Adrenal gland (tissue), 12 donors: ENCODE data around the gene TEKT3. TPM values are rescaled to one million over a fixed set of nuclear protein-coding genes. Genes with fewer than 3 reads are reported as not detected.

Source experiments
- DNase-seq, 7 donors: peaks; one replicate each; pipeline ENCODE4 v3.0.0-alpha.2; 2019 to 2020
- H3K27ac ChIP-seq, 5 donors: fragments of 200-600 bp; sonication (generic) in 4 of 5; 1 replicate in 3 of 5; 2 replicates in 2 of 5; pipeline versions ENCODE4 v1.5.1 to v1.8.0; 2016 to 2020; ENCODE audit warnings: mild to moderate bottlenecking in 1 of 5
- H3K27me3 ChIP-seq: fragments of 200-600 bp; 2 replicates; pipeline ENCODE4 v1.8.0; 2021
- H3K36me3 ChIP-seq, 2 donors: fragments of 200-600 bp; replicated peaks in 1 of 2; 1 replicate in 1 of 2; 2 replicates in 1 of 2; pipeline versions ENCODE4 v1.5.1 to v1.8.0; 2018 to 2022
- H3K4me1 ChIP-seq, 2 donors: fragments of 200-600 bp; replicated peaks in 1 of 2; 1 replicate in 1 of 2; 2 replicates in 1 of 2; pipeline versions ENCODE4 v1.5.1 to v1.8.0; 2018 to 2021
- H3K4me3 ChIP-seq, 4 donors: fragments of 200-600 bp; sonication (generic) in 3 of 4; one replicate each; pipeline ENCODE4 v1.5.1; 2016 to 2018
- H3K9me3 ChIP-seq, 3 donors: fragments of 200-600 bp; sonication (generic) in 1 of 3; replicated peaks in 1 of 3; 1 replicate in 2 of 3; 2 replicates in 1 of 3; pipeline versions ENCODE4 v1.5.1 to v1.8.0; 2016 to 2021
- POLR2A ChIP-seq, 2 donors: fragments of 450-650 bp; IDR thresholded peaks; one replicate each; pipeline ENCODE4 v1.6.1; 2017; ENCODE audit warnings: antibody characterized with exemption in 2 of 2, mild to moderate bottlenecking in 2 of 2, moderate library complexity in 1 of 2
- WGBS, 4 donors: extraction: QIAGEN DNeasy Blood & Tissue Kit in 2 of 4; methylation state at CpG; one replicate each; pipeline versions ENCODE4 v1.1.5 to v1.1.7; 2013 to 2017; 5-methylcytosine and 5-hydroxymethylcytosine counted together
- intact Hi-C, 2 donors: fragments of 100-400 bp; cut with DNase I; formaldehyde crosslinking; loops; one replicate each; pipeline versions ENCODE4 v1.14.1 to v1.15.0; 2022 to 2023
- polyA plus RNA-seq, 3 donors: library from polyadenylated mRNA; stranded (reverse); fragments of 200-250 nt in 2 of 3; fragments of 350-450 nt in 1 of 3; fragmentation: Illumina TruSeq in 1 of 3; extraction: RNeasy Lipid Tissue Mini Kit (QIAGEN cat#74804) in 1 of 3; gene quantifications; one replicate each; pipeline ENCODE4 v1.2.3, GENCODE V29; 2013 to 2014
- total RNA-seq, 9 donors: library from RNA; depleted of rRNA in 4 of 9; stranded (reverse); fragments of >200 nt in 4 of 9; fragments of 120-200 nt in 1 of 9; fragmentation: NEBNext Ultra II Directional in 1 of 9; extraction: Animal tissue kit (Norgen Biotek cat#: 25700) in 1 of 9; gene quantifications; one replicate each; pipeline versions ENCODE4 v1.1.0 to v1.2.4, GENCODE V29; 2013 to 2023
- TF ChIP-seq, protein P1 (sequence below), 6 experiments: fragments of 450-650 bp in 4 of 6; fragments of 200-600 bp in 2 of 6; sonication (generic) in 1 of 6; IDR thresholded peaks; 1 replicate in 5 of 6; 2 replicates in 1 of 6; pipeline versions ENCODE4 v1.5.1 to v1.8.0; 2016 to 2021; ENCODE audit warnings: antibody characterized with exemption in 6 of 6, mild to moderate bottlenecking in 2 of 6, moderate library complexity in 1 of 6
- donor health status: healthy with polysubstance abuse.
- donor health status: Bipolar disorder and iron deficiency.
- donor health status: DM: yes; HTN: yes; CAD: no.
- donor health status: DM: no; HTN: no; CAD: no.
- donor health status: DM: no; HTN: no; CAD: no.
- donor health status: DM: yes; HTN: yes; CAD: no.

TEKT3 gene
- total and polyA plus RNA-seq, 12 donors = 0.39 to 5.5 (median 1.2) TPM; not detected in 2

DNA sequence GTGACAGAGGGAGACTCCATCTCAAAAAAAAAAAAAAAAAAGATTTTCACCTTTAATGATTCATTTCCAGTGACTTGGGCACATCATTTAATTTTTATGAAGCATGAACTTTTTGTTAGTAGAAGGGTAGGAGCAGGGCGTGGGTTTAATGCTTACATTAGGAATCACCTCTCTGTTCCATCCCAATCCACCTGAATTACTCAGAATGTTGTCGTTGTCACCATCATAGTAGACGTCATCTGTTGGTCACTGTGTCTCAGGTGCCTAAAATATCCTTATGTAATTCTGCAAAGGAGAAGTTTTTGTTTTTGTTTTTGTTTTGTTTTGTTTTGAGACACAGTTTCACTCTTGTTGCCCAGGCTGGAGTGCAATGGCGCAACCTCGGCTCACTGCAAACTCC, 38.3 kb upstream of the TEKT3 start:
- WGBS, 4 donors = 84 to 89% (median 87%) methylated on average over 5 of the region's 5 CpGs
- H3K4me3 ChIP-seq = no peak overlapping the region
- intact Hi-C loops = no loop called here
- no peak for TF ChIP-seq POLR2A (IDR thresholded peaks at IDR 0.05)
- TF ChIP-seq, protein P1, sequence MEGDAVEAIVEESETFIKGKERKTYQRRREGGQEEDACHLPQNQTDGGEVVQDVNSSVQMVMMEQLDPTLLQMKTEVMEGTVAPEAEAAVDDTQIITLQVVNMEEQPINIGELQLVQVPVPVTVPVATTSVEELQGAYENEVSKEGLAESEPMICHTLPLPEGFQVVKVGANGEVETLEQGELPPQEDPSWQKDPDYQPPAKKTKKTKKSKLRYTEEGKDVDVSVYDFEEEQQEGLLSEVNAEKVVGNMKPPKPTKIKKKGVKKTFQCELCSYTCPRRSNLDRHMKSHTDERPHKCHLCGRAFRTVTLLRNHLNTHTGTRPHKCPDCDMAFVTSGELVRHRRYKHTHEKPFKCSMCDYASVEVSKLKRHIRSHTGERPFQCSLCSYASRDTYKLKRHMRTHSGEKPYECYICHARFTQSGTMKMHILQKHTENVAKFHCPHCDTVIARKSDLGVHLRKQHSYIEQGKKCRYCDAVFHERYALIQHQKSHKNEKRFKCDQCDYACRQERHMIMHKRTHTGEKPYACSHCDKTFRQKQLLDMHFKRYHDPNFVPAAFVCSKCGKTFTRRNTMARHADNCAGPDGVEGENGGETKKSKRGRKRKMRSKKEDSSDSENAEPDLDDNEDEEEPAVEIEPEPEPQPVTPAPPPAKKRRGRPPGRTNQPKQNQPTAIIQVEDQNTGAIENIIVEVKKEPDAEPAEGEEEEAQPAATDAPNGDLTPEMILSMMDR (IDR thresholded peaks at IDR 0.05) = no peak
- no peaks in the 10 kb centered on the region for H3K27me3 ChIP-seq
- H3K36me3 ChIP-seq = no peaks in the 10 kb centered on the region
- no peak overlapping the region for H3K27ac ChIP-seq
- H3K9me3 ChIP-seq = no peaks in the 10 kb centered on the region
- H3K4me1 ChIP-seq = peaks cover 5 to 7% of the 10 kb centered on the region in 2 donors
- DNase-seq = no peak

DNA sequence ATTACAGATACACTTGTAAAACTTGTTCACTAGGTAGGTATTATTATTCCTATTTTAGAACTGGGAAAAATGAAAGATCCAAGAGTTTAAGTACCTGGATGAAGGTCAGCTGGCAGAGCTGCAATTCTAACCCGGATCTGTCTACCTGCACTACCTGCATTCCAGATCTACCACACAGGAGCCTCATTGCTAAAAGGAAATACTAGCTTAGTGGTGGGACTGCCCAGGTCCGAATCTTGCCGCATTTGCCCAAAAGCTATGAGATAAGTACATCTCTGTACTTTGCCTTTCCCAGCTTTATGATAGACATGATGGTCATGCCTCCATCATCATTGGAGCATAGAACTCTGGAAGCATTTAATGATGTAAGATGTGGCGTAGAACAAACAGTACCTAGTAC, 36.8 kb upstream of the TEKT3 start:
- DNase-seq = no peak
- Histone ChIP-seq H3K4me3 (no peak overlapping the region), H3K4me1 (no peaks in the 10 kb centered on the region), H3K27ac (no peak overlapping the region), H3K27me3 (no peaks in the 10 kb centered on the region), H3K9me3 (no peaks in the 10 kb centered on the region), H3K36me3 (no peaks in the 10 kb centered on the region)
- intact Hi-C loops = no loop called here
- TF ChIP-seq, protein P1 (IDR thresholded peaks at IDR 0.05) = no peak
- no peak for TF ChIP-seq POLR2A (IDR thresholded peaks at IDR 0.05)
- WGBS, 4 donors = 86 to 93% (median 90%) methylated on average over 4 of the region's 4 CpGs

- WGBS, 4 donors = 57 to 70% (median 65%) methylated on average over 6 of the region's 6 CpGs
- no peaks in the 10 kb centered on the region for H3K27me3 ChIP-seq
- no peak overlapping the region for H3K27ac ChIP-seq
- H3K4me3 ChIP-seq = no peak overlapping the region
- no peaks in the 10 kb centered on the region for H3K4me1 ChIP-seq
- TF ChIP-seq POLR2A (IDR thresholded peaks at IDR 0.05) = no peak
- TF ChIP-seq, protein P1 (IDR thresholded peaks at IDR 0.05) = no peak
- intact Hi-C loops = no loop called here
- DNase-seq = no peak
- H3K9me3 ChIP-seq = no peaks in the 10 kb centered on the region
- no peaks in the 10 kb centered on the region for H3K36me3 ChIP-seq
Observed at GRCh38 chr17:15377616-15378015, 36.2 kb upstream of the TEKT3 start.

GRCh38 chr17:15377200-15377599, 35.8 kb upstream of the TEKT3 start:
- H3K4me1 ChIP-seq = no peaks in the 10 kb centered on the region
- no peaks in the 10 kb centered on the region for H3K36me3 ChIP-seq
- TF ChIP-seq, protein P1 (IDR thresholded peaks at IDR 0.05) = no peak
- TF ChIP-seq POLR2A (IDR thresholded peaks at IDR 0.05) = no peak
- DNase-seq = no peak
- no peaks in the 10 kb centered on the region for H3K27me3 ChIP-seq
- no peak overlapping the region for H3K27ac ChIP-seq
- intact Hi-C loops = no loop called here
- H3K9me3 ChIP-seq = no peaks in the 10 kb centered on the region
- WGBS, 4 donors = 83 to 89% (median 84%) methylated on average over 4 of the region's 4 CpGs
- no peak overlapping the region for H3K4me3 ChIP-seq
